CD4-positive, CD25-positive, alpha-beta regulatory T cell (primary cell): Measurements from ENCODE around the gene GNAT2. TPM values are rescaled to one million over a fixed set of nuclear protein-coding genes. Genes with fewer than 3 reads are reported as not detected.

Source experiments
- ATAC-seq, 2 donors: fragments of 150-1000 bp; cut with Tn5 transposase; one replicate each; pipeline ENCODE4 v1.10.0; 2021; ENCODE audit warnings: low read depth in 2 of 2, moderate number of reproducible peaks in 2 of 2, moderate library complexity in 1 of 2
- DNase-seq, 3 donors: peaks; one replicate each; pipeline versions ENCODE4 v3.0.0 to v3.0.0-alpha.2; 2012 to 2022; ENCODE audit warnings: mixed read lengths in 1 of 3
- H3K27ac ChIP-seq: one replicate; pipeline ENCODE4 v1.7.0; 2013; ENCODE audit warnings: mild to moderate bottlenecking, low read length; ENCODE audit not compliant: insufficient read depth, poor library complexity, severe bottlenecking
- H3K27me3 ChIP-seq: one replicate; pipeline ENCODE4 v1.7.0; 2013; ENCODE audit warnings: low read length; ENCODE audit not compliant: control insufficient read depth, insufficient read depth
- H3K36me3 ChIP-seq: one replicate; pipeline ENCODE4 v1.7.0; 2013; ENCODE audit warnings: mild to moderate bottlenecking, low read length, moderate library complexity; ENCODE audit not compliant: control insufficient read depth, insufficient read depth
- H3K4me1 ChIP-seq: 2 replicates; pipeline ENCODE4 v1.7.0; 2013; ENCODE audit warnings: mild to moderate bottlenecking, low read length; ENCODE audit not compliant: insufficient read depth, control insufficient read depth, poor library complexity, severe bottlenecking
- H3K4me3 ChIP-seq: one replicate; pipeline ENCODE4 v1.7.0; 2013; ENCODE audit warnings: low read depth, mild to moderate bottlenecking, low read length, moderate library complexity
- H3K9me3 ChIP-seq, 2 experiments: 1 replicate in 1 of 2; 2 replicates in 1 of 2; pipeline ENCODE4 v1.7.0; 2013; ENCODE audit warnings: low read length in 2 of 2, mild to moderate bottlenecking in 1 of 2, moderate library complexity in 1 of 2; ENCODE audit not compliant: control insufficient read depth in 2 of 2
- H3K27ac Mint-ChIP-seq, 3 donors: one replicate each; pipeline ENCODE4 v1.8.0; 2020 to 2022; ENCODE audit warnings: mild to moderate bottlenecking in 3 of 3, mixed read lengths in 3 of 3, moderate library complexity in 2 of 3
- H3K27me3 Mint-ChIP-seq: one replicate; pipeline ENCODE4 v1.8.0; 2022; ENCODE audit warnings: mild to moderate bottlenecking, mixed read lengths
- H3K36me3 Mint-ChIP-seq: one replicate; pipeline ENCODE4 v1.8.0; 2020; ENCODE audit warnings: mixed read lengths
- H3K4me1 Mint-ChIP-seq, 4 donors: one replicate each; pipeline ENCODE4 v1.8.0; 2020 to 2022; ENCODE audit warnings: mixed read lengths in 4 of 4, mild to moderate bottlenecking in 1 of 4
- H3K4me3 Mint-ChIP-seq, 4 donors: one replicate each; pipeline ENCODE4 v1.8.0; 2020 to 2022; ENCODE audit warnings: mild to moderate bottlenecking in 4 of 4, mixed read lengths in 4 of 4, moderate library complexity in 3 of 4
- H3K9me3 Mint-ChIP-seq, 7 donors: one replicate each; pipeline ENCODE4 v1.8.0; 2020 to 2022; ENCODE audit warnings: mixed read lengths in 7 of 7, mild to moderate bottlenecking in 3 of 7, moderate library complexity in 2 of 7
- polyA plus RNA-seq, 4 donors: library from polyadenylated mRNA; unstranded; fragments of 300-500 nt; fragmentation: Illumina TruSeq; gene quantifications; one replicate each; pipeline ENCODE4 v1.2.3, GENCODE V29; 2021
- total RNA-seq: library from RNA; stranded (reverse); gene quantifications from one replicate; pipeline ENCODE4 v1.2.3, GENCODE V29; 2022

Gene GNAT2
- total and polyA plus RNA-seq, 5 donors from 2014 or later = 0.40 TPM; not detected in 4

GRCh38 chr1:109659145-109659544 is 39.7 kb upstream of the GNAT2 start:
- peak overlapping the region in 1 of 4 donors; percentile 75 for H3K4me3 Mint-ChIP-seq
- H3K4me1 Mint-ChIP-seq = peaks cover 0 to 17% (median 8%) of the 10 kb centered on the region in 4 donors
- H3K4me3 ChIP-seq = no peak overlapping the region
- no peaks in the 10 kb centered on the region for H3K36me3 Mint-ChIP-seq
- H3K27ac ChIP-seq = no peak overlapping the region
- H3K4me1 ChIP-seq = peaks cover 13% of the 10 kb centered on the region
- DNase-seq (no peak), ATAC-seq (no peak)
- no peaks in the 10 kb centered on the region for H3K27me3 Mint-ChIP-seq
- no peak overlapping the region for H3K27ac Mint-ChIP-seq
- H3K9me3 ChIP-seq = no peaks in the 10 kb centered on the region
- no peaks in the 10 kb centered on the region for H3K36me3 ChIP-seq
- H3K27me3 ChIP-seq = no peaks in the 10 kb centered on the region
- H3K9me3 Mint-ChIP-seq = peaks cover 0 to 1% (median 0%) of the 10 kb centered on the region in 7 donors

GRCh38 chr1:109658533-109659042 is 39.2 kb upstream of the GNAT2 start:
- peaks cover 13% of the 10 kb centered on the region for H3K4me1 ChIP-seq
- Mint-ChIP-seq H3K27me3 (peaks cover under 1% of the 10 kb centered on the region), H3K27ac (no peak overlapping the region), H3K9me3 (peaks cover 0 to 1% (median 0%) of the 10 kb centered on the region in 7 donors), H3K36me3 (no peaks in the 10 kb centered on the region), H3K4me1 (peaks cover 0 to 17% (median 8%) of the 10 kb centered on the region in 4 donors), H3K4me3 (peak overlapping the region in 1 of 4 donors; percentile 79)
- no peak for DNase-seq
- H3K27ac ChIP-seq = no peak overlapping the region
- no peak overlapping the region for H3K4me3 ChIP-seq
- H3K36me3 ChIP-seq = no peaks in the 10 kb centered on the region
- no peaks in the 10 kb centered on the region for H3K9me3 ChIP-seq
- H3K27me3 ChIP-seq = no peaks in the 10 kb centered on the region
- ATAC-seq = no peak

- H3K4me1 Mint-ChIP-seq = peaks cover 0 to 17% (median 9%) of the 10 kb centered on the region in 4 donors
- H3K9me3 Mint-ChIP-seq = peaks cover 0 to 1% (median 0%) of the 10 kb centered on the region in 7 donors
- H3K36me3 Mint-ChIP-seq = no peaks in the 10 kb centered on the region
Observed at GRCh38 chr1:109657970-109658369, 38.6 kb upstream of the GNAT2 start.

GRCh38 chr1:109657395-109657794 is 38.0 kb upstream of the GNAT2 start:
- Mint-ChIP-seq H3K4me1 (peaks cover 0 to 17% (median 10%) of the 10 kb centered on the region in 4 donors), H3K27ac (peak overlapping the region in 1 of 3 donors; percentile 1), H3K27me3 (peaks cover 8% of the 10 kb centered on the region), H3K36me3 (no peaks in the 10 kb centered on the region), H3K9me3 (peaks cover 0 to 1% (median 0%) of the 10 kb centered on the region in 7 donors), H3K4me3 (peak overlapping the region; percentile 56 to 98 (median 84))
- H3K27ac ChIP-seq = no peak overlapping the region
- DNase-seq = no peak
- H3K4me3 ChIP-seq = no peak overlapping the region
- H3K9me3 ChIP-seq = no peaks in the 10 kb centered on the region
- no peak for ATAC-seq
- no peaks in the 10 kb centered on the region for H3K36me3 ChIP-seq
- peaks cover 3% of the 10 kb centered on the region for H3K27me3 ChIP-seq
- peaks cover 13% of the 10 kb centered on the region for H3K4me1 ChIP-seq

More at GRCh38 chr1:109657970-109658369, 38.6 kb upstream of the GNAT2 start:
- no peak for DNase-seq
- Histone ChIP-seq H3K27me3 (no peaks in the 10 kb centered on the region), H3K4me3 (no peak overlapping the region), H3K4me1 (peaks cover 13% of the 10 kb centered on the region), H3K9me3 (no peaks in the 10 kb centered on the region), H3K27ac (no peak overlapping the region), H3K36me3 (no peaks in the 10 kb centered on the region)
- peak overlapping the region; percentile 56 to 89 (median 80) for H3K4me3 Mint-ChIP-seq
- peak overlapping the region in 1 of 3 donors; percentile 1 for H3K27ac Mint-ChIP-seq
- H3K27me3 Mint-ChIP-seq = peaks cover 6% of the 10 kb centered on the region
- no peak for ATAC-seq

- peak within 1 kb of the TSS; percentile 89 to 98 (median 92) for H3K4me3 Mint-ChIP-seq
- ATAC-seq (peak; percentile 70 to 82), DNase-seq (peak; percentile 38 to 74 (median 63))
- no peaks in the 10 kb centered on the region for H3K9me3 Mint-ChIP-seq
- H3K4me3 ChIP-seq = peak within 1 kb of the TSS; percentile 70
- H3K27me3 ChIP-seq = peaks cover 4% of the 10 kb centered on the region
- peak within 1 kb of the TSS; percentile 35 to 86 (median 86) for H3K27ac Mint-ChIP-seq
- H3K27me3 Mint-ChIP-seq = peaks cover 24% of the 10 kb centered on the region
- H3K9me3 ChIP-seq = no peaks in the 10 kb centered on the region
- peak within 1 kb of the TSS; percentile 53 for H3K27ac ChIP-seq
- no peaks in the 10 kb centered on the region for H3K36me3 Mint-ChIP-seq
- peaks cover 0 to 17% (median 10%) of the 10 kb centered on the region in 4 donors for H3K4me1 Mint-ChIP-seq
- H3K36me3 ChIP-seq = no peaks in the 10 kb centered on the region
- peaks cover 13% of the 10 kb centered on the region for H3K4me1 ChIP-seq
Observed at GRCh38 chr1:109655615-109656519, 36.5 kb upstream of the GNAT2 start, which contains the start of gene GSTM4. TSS of gene GSTM4 (plus strand) at chr1:109656099. CDS start at chr1:109656390, 291 bp downstream.

- Mint-ChIP-seq H3K4me3 (peak overlapping the region; percentile 89 to 98 (median 92)), H3K27ac (peak overlapping the region in 2 of 3 donors; percentile 35 to 86), H3K27me3 (peaks cover 31% of the 10 kb centered on the region), H3K36me3 (no peaks in the 10 kb centered on the region), H3K4me1 (peaks cover 0 to 17% (median 10%) of the 10 kb centered on the region in 4 donors), H3K9me3 (no peaks in the 10 kb centered on the region)
- Histone ChIP-seq H3K4me1 (peaks cover 13% of the 10 kb centered on the region), H3K4me3 (no peak overlapping the region), H3K27ac (no peak overlapping the region), H3K27me3 (peaks cover 4% of the 10 kb centered on the region), H3K36me3 (no peaks in the 10 kb centered on the region), H3K9me3 (no peaks in the 10 kb centered on the region)
- ATAC-seq = no peak
- DNase-seq = no peak
Observed at GRCh38 chr1:109654519-109654918, 35.1 kb upstream of the GNAT2 start.

GRCh38 chr1:109653306-109653705 is 33.9 kb upstream of the GNAT2 start:
- no peak for ATAC-seq

More at GRCh38 chr1:109653306-109653705, 33.9 kb upstream of the GNAT2 start:
- no peak overlapping the region for H3K27ac ChIP-seq
- H3K4me1 Mint-ChIP-seq = peaks cover 5 to 17% (median 10%) of the 10 kb centered on the region in 4 donors
- H3K36me3 ChIP-seq = no peaks in the 10 kb centered on the region
- H3K27me3 ChIP-seq = peaks cover 4% of the 10 kb centered on the region
- H3K9me3 Mint-ChIP-seq = no peaks in the 10 kb centered on the region
- peak overlapping the region in 3 of 4 donors; percentile 0 to 81 (median 79) for H3K4me3 Mint-ChIP-seq
- H3K36me3 Mint-ChIP-seq = no peaks in the 10 kb centered on the region
- no peaks in the 10 kb centered on the region for H3K9me3 ChIP-seq
- H3K4me3 ChIP-seq = no peak overlapping the region
- H3K4me1 ChIP-seq = peaks cover 13% of the 10 kb centered on the region
- H3K27ac Mint-ChIP-seq = no peak overlapping the region
- peaks cover 41% of the 10 kb centered on the region for H3K27me3 Mint-ChIP-seq
- no peak for DNase-seq
